Suprapubic skin (tissue), 4 donors: Measurements from ENCODE around the gene COMMD3. TPM values are rescaled to one million over a fixed set of nuclear protein-coding genes. Genes with fewer than 3 reads are reported as not detected.
A peak's percentile ranks its signal among the peaks of the same experiment; 100 is the strongest.

Source experiments
- DNase-seq, 2 donors: peaks; one replicate each; pipeline ENCODE4 v3.0.0-alpha.2; 2019; ENCODE audit warnings: low spot score in 2 of 2
- H3K27ac ChIP-seq: fragments of 200-600 bp; sonication (generic); one replicate; pipeline ENCODE4 v1.5.1; 2019
- H3K27me3 ChIP-seq: fragments of 200-600 bp; sonication (generic); one replicate; pipeline ENCODE4 v1.5.1; 2019
- H3K36me3 ChIP-seq: fragments of 200-600 bp; sonication (generic); one replicate; pipeline ENCODE4 v1.5.1; 2019
- H3K4me1 ChIP-seq: fragments of 200-600 bp; sonication (generic); one replicate; pipeline ENCODE4 v1.5.1; 2019
- H3K4me3 ChIP-seq: fragments of 200-600 bp; sonication (generic); one replicate; pipeline ENCODE4 v1.5.1; 2019; ENCODE audit warnings: mild to moderate bottlenecking
- H3K9me3 ChIP-seq: fragments of 200-600 bp; sonication (generic); one replicate; pipeline ENCODE4 v1.5.1; 2019
- CTCF ChIP-seq, 2 donors: fragments of 200-600 bp in 1 of 2; fragments of 450-650 bp in 1 of 2; sonication (generic) in 1 of 2; IDR thresholded peaks; one replicate each; pipeline ENCODE4 v1.5.1; 2016 to 2019; ENCODE audit warnings: antibody characterized with exemption in 2 of 2, mild to moderate bottlenecking in 1 of 2, moderate library complexity in 1 of 2
- EP300 ChIP-seq: sonication (generic); formaldehyde crosslinking; IDR thresholded peaks from one replicate; pipeline ENCODE4 v1.6.1; 2017; ENCODE audit warnings: antibody characterized with exemption
- POLR2A ChIP-seq, 2 donors: fragments of 450-650 bp; IDR thresholded peaks; one replicate each; pipeline ENCODE4 v1.6.1; 2017; ENCODE audit warnings: antibody characterized with exemption in 2 of 2, mild to moderate bottlenecking in 2 of 2, moderate library complexity in 2 of 2
- POLR2AphosphoS5 ChIP-seq, 3 donors: sonication (generic); formaldehyde crosslinking; IDR thresholded peaks; one replicate each; pipeline ENCODE4 v1.6.1; 2017; ENCODE audit warnings: antibody characterized with exemption in 3 of 3
- WGBS: methylation state at CpG from one replicate; pipeline ENCODE4 v1.1.5; 2018; 5-methylcytosine and 5-hydroxymethylcytosine counted together
- total RNA-seq, 4 donors: library from RNA; depleted of rRNA; stranded (reverse); fragments of >200 nt; gene quantifications; one replicate each; pipeline ENCODE4 v1.1.0, GENCODE V29; 2016

COMMD3 gene
- total RNA-seq, 4 donors from 2014 or later, result 32.9 to 46.7 (median 37.1) TPM

GRCh38 chr10:22340329-22341189 is 24.4 kb downstream of the COMMD3 start:
- peaks cover 37% of the 10 kb centered on the region for H3K4me1 ChIP-seq
- H3K27ac ChIP-seq, result peak overlapping the region; percentile 91
- no peaks in the 10 kb centered on the region for H3K9me3 ChIP-seq
- under 1% methylated on average over 43 of the region's 98 CpGs for WGBS
- H3K4me3 ChIP-seq, result peak overlapping the region; percentile 82
- no peaks in the 10 kb centered on the region for H3K36me3 ChIP-seq
- H3K27me3 ChIP-seq, result peaks cover 95% of the 10 kb centered on the region
- DNase-seq, result peak; percentile 82 to 84
- TF ChIP-seq EP300 (no peak), POLR2AphosphoS5 (IDR thresholded peaks at IDR 0.05) (peak in 2 of 3 donors; percentile 17 to 58), POLR2A (IDR thresholded peaks at IDR 0.05) (peak in 1 of 2 donors; percentile 52), CTCF (IDR thresholded peaks at IDR 0.05) (no peak)

- 2% methylated on average over 40 of the region's 40 CpGs for WGBS
- Histone ChIP-seq H3K27ac (peak overlapping the region; percentile 91), H3K4me1 (peaks cover 29% of the 10 kb centered on the region), H3K36me3 (no peaks in the 10 kb centered on the region), H3K4me3 (peak overlapping the region; percentile 82), H3K9me3 (no peaks in the 10 kb centered on the region), H3K27me3 (peaks cover 95% of the 10 kb centered on the region)
- peak in 1 of 2 donors; percentile 64 for DNase-seq
- TF ChIP-seq CTCF (IDR thresholded peaks at IDR 0.05), result no peak
These were observed 25.2 kb downstream of the COMMD3 start for GRCh38 chr10:22341190-22341925.

GRCh38 chr10:22341926-22342196 is 25.7 kb downstream of the COMMD3 start:
- 46% methylated on average over 3 of the region's 3 CpGs for WGBS
- TF ChIP-seq POLR2A (IDR thresholded peaks at IDR 0.05), result no peak
- no peak for TF ChIP-seq POLR2AphosphoS5 (IDR thresholded peaks at IDR 0.05)
- no peak for TF ChIP-seq CTCF (IDR thresholded peaks at IDR 0.05)
- no peak for TF ChIP-seq EP300
- H3K27me3 ChIP-seq, result peaks cover 95% of the 10 kb centered on the region
- H3K9me3 ChIP-seq, result no peaks in the 10 kb centered on the region
- DNase-seq, result no peak
- no peak overlapping the region for H3K27ac ChIP-seq
- peaks cover 24% of the 10 kb centered on the region for H3K4me1 ChIP-seq
- H3K36me3 ChIP-seq, result no peaks in the 10 kb centered on the region
- no peak overlapping the region for H3K4me3 ChIP-seq

- no peaks in the 10 kb centered on the region for H3K9me3 ChIP-seq
- 53% methylated on average over 3 of the region's 3 CpGs for WGBS
- no peak overlapping the region for H3K27ac ChIP-seq
- no peak overlapping the region for H3K4me3 ChIP-seq
- no peaks in the 10 kb centered on the region for H3K36me3 ChIP-seq
- DNase-seq, result no peak
- H3K4me1 ChIP-seq, result peaks cover 24% of the 10 kb centered on the region
- H3K27me3 ChIP-seq, result peaks cover 93% of the 10 kb centered on the region
- no peak for TF ChIP-seq POLR2AphosphoS5 (IDR thresholded peaks at IDR 0.05)
- TF ChIP-seq EP300, result no peak
- TF ChIP-seq POLR2A (IDR thresholded peaks at IDR 0.05), result no peak
- no peak for TF ChIP-seq CTCF (IDR thresholded peaks at IDR 0.05)
These were observed 26.2 kb downstream of the COMMD3 start for GRCh38 chr10:22342421-22342820.

- Histone ChIP-seq H3K9me3 (no peaks in the 10 kb centered on the region), H3K4me1 (peaks cover 21% of the 10 kb centered on the region), H3K4me3 (no peak overlapping the region), H3K27me3 (peaks cover 93% of the 10 kb centered on the region), H3K36me3 (no peaks in the 10 kb centered on the region), H3K27ac (no peak overlapping the region)
- 22% methylated on average over 3 of the region's 3 CpGs for WGBS
- DNase-seq, result no peak
- TF ChIP-seq EP300 (no peak), POLR2A (IDR thresholded peaks at IDR 0.05) (no peak), CTCF (IDR thresholded peaks at IDR 0.05) (no peak), POLR2AphosphoS5 (IDR thresholded peaks at IDR 0.05) (no peak)
These were observed 27.5 kb downstream of the COMMD3 start for GRCh38 chr10:22343731-22344130.
